HEK293T (cell line): ENCODE results near the gene PLEKHA4.
"Not testable (repeated sequence)": the region's sequence is repeated elsewhere in the genome, so short reads cannot be mapped to it uniquely, and the experiment has no call there.

ENCODE experiments used
- ARNT ChIP-seq: fragments of 450-650 bp; IDR thresholded peaks from 2 replicates; pipeline ENCODE4 v1.6.1; 2017; ENCODE audit warnings: mild to moderate bottlenecking
- BHLHE40 ChIP-seq: fragments of 450-650 bp; IDR thresholded peaks from 2 replicates; pipeline ENCODE4 v1.6.1; 2016; ENCODE audit warnings: mild to moderate bottlenecking, moderate library complexity, borderline replicate concordance
- CTBP1 ChIP-seq: fragments of 450-650 bp; IDR thresholded peaks from 2 replicates; pipeline ENCODE4 v1.6.1; 2016; ENCODE audit warnings: borderline replicate concordance
- ELF4 ChIP-seq: fragments of 450-650 bp; IDR thresholded peaks from 2 replicates; pipeline ENCODE4 v1.6.1; 2017; ENCODE audit warnings: antibody characterized with exemption
- FOXK2 ChIP-seq: fragments of 450-650 bp; IDR thresholded peaks from 2 replicates; pipeline ENCODE4 v1.6.1; 2016; ENCODE audit warnings: mild to moderate bottlenecking
- FOXM1 ChIP-seq: fragments of 450-650 bp; IDR thresholded peaks from 2 replicates; pipeline ENCODE4 v1.6.1; 2017; ENCODE audit warnings: mild to moderate bottlenecking, borderline replicate concordance
- HDGF ChIP-seq: fragments of 450-650 bp; IDR thresholded peaks from 2 replicates; pipeline ENCODE4 v1.6.1; 2017; ENCODE audit warnings: antibody characterized with exemption, borderline replicate concordance
- L3MBTL2 ChIP-seq: fragments of 450-650 bp; conservative IDR thresholded peaks from 2 replicates; pipeline ENCODE4 v1.6.1; 2016; ENCODE audit warnings: mild to moderate bottlenecking
- LEF1 ChIP-seq: fragments of 450-650 bp; IDR thresholded peaks from 2 replicates; pipeline ENCODE4 v1.6.1; 2017; ENCODE audit warnings: mild to moderate bottlenecking, borderline replicate concordance
- PKNOX1 ChIP-seq: fragments of 450-650 bp; IDR thresholded peaks from 2 replicates; pipeline ENCODE4 v1.6.1; 2016

GRCh38 chr19:48787331-48787730 lies 81.1 kb downstream of the PLEKHA4 start:
- TF ChIP-seq FOXM1, ARNT, LEF1, L3MBTL2, CTBP1, BHLHE40, ELF4, FOXK2, PKNOX1, HDGF: not testable (repeated sequence)
